Aorta (tissue), 5 donors: ENCODE measurements around the gene TLE2. TPM values are rescaled to one million over a fixed set of nuclear protein-coding genes. Genes with fewer than 3 reads are reported as not detected.
"Not testable (repeated sequence)": the region's sequence is repeated elsewhere in the genome, so short reads cannot be mapped to it uniquely, and the experiment has no call there.

ENCODE experiments used
- ATAC-seq: fragments of 200-7000 bp; cut with Tn5 transposase; one replicate; pipeline ENCODE4 v1.9.1; 2022; ENCODE audit warnings: moderate library complexity; ENCODE audit not compliant: low FRiP score
- DNase-seq, 2 donors: peaks; one replicate each; pipeline ENCODE4 v3.0.0-alpha.2; 2020
- H3K27ac ChIP-seq, 2 donors: one replicate each; pipeline ENCODE4 v1.5.1; 2013; ENCODE audit warnings: low read length in 2 of 2, mild to moderate bottlenecking in 2 of 2, moderate library complexity in 2 of 2, control low read depth in 1 of 2, inconsistent platforms in 1 of 2, low read depth in 1 of 2
- H3K27me3 ChIP-seq, 2 donors: one replicate each; pipeline ENCODE4 v1.6.1; 2013; ENCODE audit warnings: control low read depth in 1 of 2, low read length in 1 of 2, mild to moderate bottlenecking in 1 of 2, moderate library complexity in 1 of 2; ENCODE audit not compliant: insufficient read depth in 2 of 2, control insufficient read depth in 1 of 2
- H3K36me3 ChIP-seq, 2 donors: one replicate each; pipeline ENCODE4 v1.6.1; 2013; ENCODE audit warnings: control low read depth in 1 of 2, low read length in 1 of 2, mild to moderate bottlenecking in 1 of 2; ENCODE audit not compliant: insufficient read depth in 2 of 2, control insufficient read depth in 1 of 2
- H3K4me1 ChIP-seq, 2 donors: one replicate each; pipeline ENCODE4 v1.6.1; 2013; ENCODE audit warnings: low read length in 2 of 2, control low read depth in 1 of 2, mild to moderate bottlenecking in 1 of 2, moderate library complexity in 1 of 2; ENCODE audit not compliant: insufficient read depth in 2 of 2, control insufficient read depth in 1 of 2
- H3K4me3 ChIP-seq, 2 donors: one replicate each; pipeline ENCODE4 v1.5.1; 2013; ENCODE audit warnings: low read length in 2 of 2, control low read depth in 1 of 2, mild to moderate bottlenecking in 1 of 2
- H3K9me3 ChIP-seq: one replicate; pipeline ENCODE4 v1.6.1; 2013; ENCODE audit warnings: mild to moderate bottlenecking, low read length; ENCODE audit not compliant: control insufficient read depth
- WGBS, 2 donors: extraction: QIAGEN DNeasy Blood & Tissue Kit; methylation state at CpG; one replicate each; pipeline ENCODE4 v1.1.7; 2013; 5-methylcytosine and 5-hydroxymethylcytosine counted together
- intact Hi-C, 2 donors: fragments of 100-400 bp; cut with DNase I; formaldehyde crosslinking; loops; one replicate each; pipeline versions ENCODE4 v1.14.2 to v1.15.0; 2022
- polyA plus RNA-seq, 2 donors: library from polyadenylated mRNA; stranded (reverse); fragments of 200-250 nt; gene quantifications; one replicate each; pipeline ENCODE4 v1.2.3, GENCODE V29; 2013
- total RNA-seq, 2 donors: library from RNA; stranded (reverse); fragmentation: NEBNext Ultra II Directional; extraction: Animal tissue kit (Norgen Biotek cat#: 25700); gene quantifications; one replicate each; pipeline ENCODE4 v1.2.1, GENCODE V29; 2021
- donor health status: healthy with polysubstance abuse.
- donor health status: Bipolar disorder and iron deficiency.
- donor health status: DM: no; HTN: no; CAD: no.
- donor health status: DM: no; HTN: no; CAD: no.
- donor health status: DM: yes; HTN: yes; CAD: no.

Gene TLE2
- total and polyA plus RNA-seq, 4 donors, result 32.7 to 127 (median 43.9) TPM

- H3K4me3 ChIP-seq, result no peak overlapping the region
- WGBS, 2 donors, result 46 to 51% methylated on average over 15 of the region's 15 CpGs
- intact Hi-C loops, result no loop called here
- no peaks in the 10 kb centered on the region for H3K9me3 ChIP-seq
- ATAC-seq (no peak), DNase-seq (no peak)
- no peaks in the 10 kb centered on the region for H3K4me1 ChIP-seq
- no peaks in the 10 kb centered on the region for H3K36me3 ChIP-seq
- no peak overlapping the region for H3K27ac ChIP-seq
- no peaks in the 10 kb centered on the region for H3K27me3 ChIP-seq
Observed at GRCh38 chr19:3042621-3043267, 13.7 kb upstream of the TLE2 start.

GRCh38 chr19:3041761-3042620 lies 12.9 kb upstream of the TLE2 start:
- no peak overlapping the region for H3K27ac ChIP-seq
- no peaks in the 10 kb centered on the region for H3K4me1 ChIP-seq
- no peaks in the 10 kb centered on the region for H3K9me3 ChIP-seq
- intact Hi-C loops, result no loop called here
- no peak for DNase-seq
- no peak for ATAC-seq
- H3K36me3 ChIP-seq, result no peaks in the 10 kb centered on the region
- H3K4me3 ChIP-seq, result no peak overlapping the region
- H3K27me3 ChIP-seq, result no peaks in the 10 kb centered on the region
- 21 to 32% methylated on average over 24 to 39 of the region's 40 CpGs for WGBS, 2 donors

GRCh38 chr19:3041327-3041726 lies 12.2 kb upstream of the TLE2 start:
- ATAC-seq (no peak), DNase-seq (no peak)
- H3K4me3 ChIP-seq, result no peak overlapping the region
- WGBS, 2 donors, result 78 to 86% methylated on average over 12 of the region's 12 CpGs
- H3K4me1 ChIP-seq, result no peaks in the 10 kb centered on the region
- H3K27ac ChIP-seq, result no peak overlapping the region
- no peaks in the 10 kb centered on the region for H3K9me3 ChIP-seq
- H3K36me3 ChIP-seq, result no peaks in the 10 kb centered on the region
- H3K27me3 ChIP-seq, result no peaks in the 10 kb centered on the region
- intact Hi-C loops, result no loop called here

- no peak overlapping the region for H3K27ac ChIP-seq
- no peak overlapping the region for H3K4me3 ChIP-seq
- no peaks in the 10 kb centered on the region for H3K36me3 ChIP-seq
- ATAC-seq, result no peak
- no peaks in the 10 kb centered on the region for H3K9me3 ChIP-seq
- no peak for DNase-seq
- 80 to 82% methylated on average over 17 of the region's 17 CpGs for WGBS, 2 donors
- intact Hi-C loops, result loop anchor here in 1 of 2 donors (5.0 kb wide), 1 partner anchor 57 kb away; no protein-coding TSS in a partner anchor
- H3K27me3 ChIP-seq, result no peaks in the 10 kb centered on the region
- H3K4me1 ChIP-seq, result no peaks in the 10 kb centered on the region
Observed at GRCh38 chr19:3039641-3040077, 10.6 kb upstream of the TLE2 start.

GRCh38 chr19:3039125-3039524 lies 10.0 kb upstream of the TLE2 start:
- DNase-seq (no peak), ATAC-seq (no peak)
- 86 to 92% methylated on average over 5 of the region's 5 CpGs for WGBS, 2 donors
- no peaks in the 10 kb centered on the region for H3K9me3 ChIP-seq
- no peaks in the 10 kb centered on the region for H3K4me1 ChIP-seq
- intact Hi-C loops, result loop anchor here in 1 of 2 donors (5.0 kb wide), 1 partner anchor 57 kb away; no protein-coding TSS in a partner anchor
- H3K27me3 ChIP-seq, result no peaks in the 10 kb centered on the region
- H3K27ac ChIP-seq, result no peak overlapping the region
- H3K36me3 ChIP-seq, result no peaks in the 10 kb centered on the region
- H3K4me3 ChIP-seq, result no peak overlapping the region

- WGBS, 2 donors, result 85 to 91% methylated on average over 5 of the region's 5 CpGs
- Histone ChIP-seq H3K27ac (no peak overlapping the region), H3K9me3 (no peaks in the 10 kb centered on the region), H3K4me3 (no peak overlapping the region), H3K36me3 (no peaks in the 10 kb centered on the region), H3K27me3 (no peaks in the 10 kb centered on the region), H3K4me1 (no peaks in the 10 kb centered on the region)
- no peak for ATAC-seq
- DNase-seq, result no peak
- intact Hi-C loops, result loop anchor here in 1 of 2 donors (5.0 kb wide), 1 partner anchor 56 kb away; no protein-coding TSS in a partner anchor
Observed at GRCh38 chr19:3038214-3038613, 9.1 kb upstream of the TLE2 start.

GRCh38 chr19:3036977-3037544 lies 8.0 kb upstream of the TLE2 start:
- not testable (repeated sequence) for H3K4me3 ChIP-seq, H3K36me3 ChIP-seq, H3K4me1 ChIP-seq, H3K27ac ChIP-seq, H3K27me3 ChIP-seq, DNase-seq, H3K9me3 ChIP-seq, ATAC-seq
- intact Hi-C loops, result loop anchor here in 1 of 2 donors (5.0 kb wide), 1 partner anchor 55 kb away; no protein-coding TSS in a partner anchor
- WGBS, 2 donors, result 92% methylated on average over 13 to 14 of the region's 14 CpGs

- DNase-seq, result peak; percentile 94 to 97
- intact Hi-C loops, result loop anchor here in 1 of 2 donors (5.0 kb wide), 1 partner anchor 54 kb away; no protein-coding TSS in a partner anchor
Observed at GRCh38 chr19:3036119-3036976, 7.3 kb upstream of the TLE2 start.

More at GRCh38 chr19:3036119-3036976, 7.3 kb upstream of the TLE2 start:
- Histone ChIP-seq H3K27me3 (no peaks in the 10 kb centered on the region), H3K4me1 (no peaks in the 10 kb centered on the region), H3K9me3 (no peaks in the 10 kb centered on the region), H3K4me3 (peak overlapping the region; percentile 15 to 49), H3K36me3 (no peaks in the 10 kb centered on the region), H3K27ac (peak overlapping the region in 1 of 2 donors; percentile 93)
- peak; percentile 94 for ATAC-seq
- 2% methylated on average over 43 to 44 of the region's 44 CpGs for WGBS, 2 donors
